ENCODE measurements around the gene RTP3.
"Not testable (repeated sequence)": the region's sequence is repeated elsewhere in the genome, so short reads cannot be mapped to it uniquely, and the experiment has no call there.

RTP3 gene

DNA sequence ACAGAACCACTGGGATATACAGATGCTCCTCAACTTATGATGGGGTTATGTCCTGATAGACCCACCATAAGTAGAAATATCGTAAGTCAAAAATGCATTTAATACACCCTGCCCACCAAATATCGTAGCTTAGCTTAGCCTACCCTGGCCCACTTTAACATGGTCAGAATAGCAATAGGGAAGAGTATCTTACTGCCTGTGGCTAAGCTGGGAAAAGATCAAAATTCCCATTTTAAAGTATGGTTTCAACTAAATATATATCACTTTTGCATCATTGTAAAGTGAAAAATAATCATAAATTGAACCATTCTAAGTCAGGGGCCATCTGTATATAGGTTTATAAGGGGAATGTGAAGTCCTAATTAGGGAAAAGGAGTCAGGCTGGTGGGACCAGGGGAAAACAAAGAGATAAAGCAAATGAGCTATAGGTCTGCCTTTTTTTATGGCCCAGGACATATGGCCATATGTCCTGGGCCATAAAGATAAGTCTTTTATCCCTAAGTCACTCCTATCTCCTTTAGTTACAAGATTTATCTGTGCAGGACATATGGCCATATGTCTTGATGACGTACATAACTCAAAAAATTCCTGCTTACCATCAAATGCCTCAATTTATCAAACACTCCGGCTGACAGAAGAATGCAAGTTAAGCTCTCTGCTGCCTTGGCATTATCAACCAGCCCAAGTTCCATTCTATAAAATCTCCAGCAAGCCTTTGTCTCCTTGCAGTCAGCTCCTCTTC, 11.2 kb downstream of the RTP3 start:
- H3K27me3 ChIP-seq (ENCODE audit: control insufficient read depth, insufficient read depth, low read length): no peaks in the 10 kb centered on the region
- H3K4me3 ChIP-seq (ENCODE audit: low read depth, low read length): no peak overlapping the region
- peaks cover 13% of the 10 kb centered on the region for H3K4me1 ChIP-seq (ENCODE audit: control insufficient read depth, insufficient read depth, low read length)
- no peak overlapping the region for H3K9ac ChIP-seq (ENCODE audit: low read depth, low read length)
- no peaks in the 10 kb centered on the region for H3K36me3 ChIP-seq (ENCODE audit: control insufficient read depth, insufficient read depth, low read length)
- no peaks in the 10 kb centered on the region for H3K9me3 ChIP-seq (ENCODE audit: control insufficient read depth, insufficient read depth, low read length)
- H3K27ac ChIP-seq (ENCODE audit: low read depth, low read length): no peak overlapping the region

DNA sequence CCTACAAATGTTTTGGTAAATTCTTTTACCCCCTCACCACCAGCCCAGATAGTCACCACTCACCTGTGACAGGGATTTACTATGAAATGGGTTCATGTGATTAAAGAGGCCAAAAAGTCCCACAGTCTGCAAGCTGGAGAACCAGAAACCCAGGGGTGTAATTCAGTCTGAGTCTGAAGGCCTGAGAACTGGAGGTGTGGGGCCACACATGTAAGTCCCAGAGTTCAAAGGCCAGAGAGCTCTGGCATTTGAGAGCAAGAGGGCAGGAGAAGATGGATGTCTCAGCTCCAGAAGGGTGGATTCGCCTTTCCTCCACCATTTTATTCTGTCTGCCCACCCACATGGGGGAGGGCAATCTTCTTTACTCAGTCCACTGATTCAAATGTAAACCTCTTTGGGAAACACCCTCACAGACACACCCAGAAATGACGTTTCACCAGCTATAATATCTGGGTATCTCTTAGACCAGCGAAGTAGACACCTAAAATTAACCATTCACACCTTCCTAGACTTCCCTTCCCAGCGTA, 11.9 kb downstream of the RTP3 start:
- peaks cover 13% of the 10 kb centered on the region for H3K4me1 ChIP-seq (ENCODE audit: control insufficient read depth, insufficient read depth, low read length)
- H3K36me3 ChIP-seq (ENCODE audit: control insufficient read depth, insufficient read depth, low read length): no peaks in the 10 kb centered on the region
- no peak overlapping the region for H3K4me3 ChIP-seq (ENCODE audit: low read depth, low read length)
- no peaks in the 10 kb centered on the region for H3K9me3 ChIP-seq (ENCODE audit: control insufficient read depth, insufficient read depth, low read length)
- no peaks in the 10 kb centered on the region for H3K27me3 ChIP-seq (ENCODE audit: control insufficient read depth, insufficient read depth, low read length)
- no peak overlapping the region for H3K9ac ChIP-seq (ENCODE audit: low read depth, low read length)
- no peak overlapping the region for H3K27ac ChIP-seq (ENCODE audit: low read depth, low read length)

DNA sequence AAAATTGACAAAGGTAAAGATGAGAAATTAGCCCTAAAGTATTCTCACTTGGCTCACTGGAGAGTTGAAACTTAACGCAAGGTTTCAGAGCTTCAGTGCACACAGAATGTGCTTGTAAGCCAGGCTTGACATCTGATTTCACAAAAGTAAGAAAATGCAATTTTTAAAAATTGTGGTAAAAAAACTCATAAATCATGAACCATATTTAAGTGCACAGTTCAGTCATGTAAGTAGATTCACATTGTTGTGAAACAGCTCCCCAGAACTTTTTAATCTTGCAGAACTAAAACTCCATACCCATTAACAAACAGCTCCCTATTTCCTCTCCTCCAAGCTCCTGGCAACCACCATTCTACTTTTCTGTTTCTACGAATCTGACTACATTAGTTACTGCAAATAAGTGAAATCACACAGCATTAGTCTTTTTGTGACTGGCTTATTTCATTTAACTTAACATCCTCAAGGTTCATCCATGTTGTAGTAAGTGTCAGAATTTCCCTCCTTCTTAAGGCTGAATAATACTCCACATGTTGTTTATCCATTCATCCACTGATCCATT, 14.5 kb downstream of the RTP3 start:
- Histone ChIP-seq H3K9ac (ENCODE audit: low read depth, low read length) (no peak overlapping the region), H3K4me1 (ENCODE audit: control insufficient read depth, insufficient read depth, low read length) (no peaks in the 10 kb centered on the region), H3K27ac (ENCODE audit: low read depth, low read length) (no peak overlapping the region), H3K4me3 (ENCODE audit: low read depth, low read length) (no peak overlapping the region), H3K36me3 (ENCODE audit: control insufficient read depth, insufficient read depth, low read length) (no peaks in the 10 kb centered on the region), H3K27me3 (ENCODE audit: control insufficient read depth, insufficient read depth, low read length) (no peaks in the 10 kb centered on the region), H3K9me3 (ENCODE audit: control insufficient read depth, insufficient read depth, low read length) (no peaks in the 10 kb centered on the region)

DNA sequence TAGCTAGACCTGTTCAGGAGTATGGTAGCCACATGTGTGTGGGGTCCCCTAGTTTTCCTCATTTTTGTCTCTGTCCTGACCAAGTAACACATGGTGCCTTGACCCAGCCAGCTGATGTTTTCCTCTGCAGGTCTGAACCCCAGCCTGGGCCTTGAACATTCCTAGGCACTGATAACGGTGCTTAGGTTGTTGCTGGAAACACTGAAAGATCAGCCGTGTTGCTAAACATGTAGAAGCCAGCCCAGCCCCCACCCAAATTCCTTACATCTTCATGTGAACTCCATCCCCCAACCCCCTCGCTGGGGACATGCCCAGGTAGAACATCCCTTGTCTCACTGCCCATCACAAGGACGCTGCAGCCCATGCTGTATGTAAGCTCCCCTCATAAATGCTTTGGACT, 18.7 kb downstream of the RTP3 start:
- Histone ChIP-seq H3K27ac (ENCODE audit: low read depth, low read length) (no peak overlapping the region), H3K4me3 (ENCODE audit: low read depth, low read length) (no peak overlapping the region), H3K27me3 (ENCODE audit: control insufficient read depth, insufficient read depth, low read length) (no peaks in the 10 kb centered on the region), H3K4me1 (ENCODE audit: control insufficient read depth, insufficient read depth, low read length) (no peaks in the 10 kb centered on the region), H3K36me3 (ENCODE audit: control insufficient read depth, insufficient read depth, low read length) (no peaks in the 10 kb centered on the region), H3K9me3 (ENCODE audit: control insufficient read depth, insufficient read depth, low read length) (no peaks in the 10 kb centered on the region), H3K9ac (ENCODE audit: low read depth, low read length) (no peak overlapping the region)

DNA sequence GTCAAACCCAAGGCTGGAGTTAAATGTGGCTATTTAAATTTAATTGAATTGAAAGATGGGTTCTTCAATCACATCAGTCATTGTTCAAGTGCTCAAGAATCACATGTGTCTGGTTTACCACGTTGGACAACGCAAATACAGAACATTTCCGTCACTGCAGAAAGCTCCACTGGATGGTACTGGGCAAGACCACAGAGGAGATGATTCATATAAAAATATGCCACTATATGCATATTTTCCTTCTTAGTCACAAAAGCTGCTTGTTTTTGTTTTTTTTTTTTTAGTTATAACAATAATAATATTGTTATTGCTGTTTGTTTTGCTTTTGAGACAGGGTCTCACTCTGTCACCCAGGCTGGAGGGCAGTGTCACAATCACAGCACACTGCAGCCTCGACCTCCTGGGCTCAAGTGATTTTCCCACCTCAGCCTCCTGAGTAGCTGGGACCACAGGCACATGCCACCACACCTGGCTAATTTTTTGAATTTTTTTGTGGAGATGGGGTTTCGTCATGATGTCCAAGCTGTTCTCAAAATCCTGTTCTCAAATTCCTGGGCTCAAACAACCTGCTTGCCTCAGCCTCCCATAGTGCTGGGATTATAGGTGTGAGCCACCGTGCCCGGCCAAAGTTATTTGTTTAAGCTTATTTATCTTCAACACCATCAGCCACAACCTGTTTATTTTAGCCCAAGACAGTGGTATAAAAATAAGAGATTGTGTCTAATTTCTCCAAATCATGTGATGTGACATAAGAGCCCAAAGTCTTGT, 19.4 kb downstream of the RTP3 start:
- H3K9ac ChIP-seq (ENCODE audit: low read depth, low read length): no peak overlapping the region
- no peaks in the 10 kb centered on the region for H3K4me1 ChIP-seq (ENCODE audit: control insufficient read depth, insufficient read depth, low read length)
- no peak overlapping the region for H3K4me3 ChIP-seq (ENCODE audit: low read depth, low read length)
- no peak overlapping the region for H3K27ac ChIP-seq (ENCODE audit: low read depth, low read length)
- H3K36me3 ChIP-seq (ENCODE audit: control insufficient read depth, insufficient read depth, low read length): no peaks in the 10 kb centered on the region
- no peaks in the 10 kb centered on the region for H3K27me3 ChIP-seq (ENCODE audit: control insufficient read depth, insufficient read depth, low read length)
- H3K9me3 ChIP-seq (ENCODE audit: control insufficient read depth, insufficient read depth, low read length): no peaks in the 10 kb centered on the region

DNA sequence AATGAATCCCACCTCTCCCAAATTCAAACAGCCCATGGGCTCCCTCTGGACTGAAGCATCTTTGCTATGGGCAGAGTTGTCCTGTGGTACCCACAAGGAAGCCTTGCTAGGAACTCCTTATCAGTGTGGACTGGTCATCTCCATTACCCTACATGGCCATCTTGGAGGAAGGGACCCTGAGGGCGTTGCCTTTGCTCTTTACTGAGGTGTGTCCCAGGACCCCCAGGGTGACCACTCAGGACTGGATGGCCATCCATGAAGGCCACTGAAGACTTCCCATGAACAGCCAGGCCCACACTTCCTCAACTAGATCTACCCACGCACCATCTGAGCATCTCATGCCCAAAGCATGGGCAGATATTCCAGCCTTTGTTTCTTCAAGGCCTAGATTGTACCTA, 20.0 kb downstream of the RTP3 start:
- no peaks in the 10 kb centered on the region for H3K4me1 ChIP-seq (ENCODE audit: control insufficient read depth, insufficient read depth, low read length)
- no peak overlapping the region for H3K27ac ChIP-seq (ENCODE audit: low read depth, low read length)
- H3K27me3 ChIP-seq (ENCODE audit: control insufficient read depth, insufficient read depth, low read length): no peaks in the 10 kb centered on the region
- H3K9ac ChIP-seq (ENCODE audit: low read depth, low read length): no peak overlapping the region
- no peaks in the 10 kb centered on the region for H3K9me3 ChIP-seq (ENCODE audit: control insufficient read depth, insufficient read depth, low read length)
- H3K36me3 ChIP-seq (ENCODE audit: control insufficient read depth, insufficient read depth, low read length): no peaks in the 10 kb centered on the region
- no peak overlapping the region for H3K4me3 ChIP-seq (ENCODE audit: low read depth, low read length)

DNA sequence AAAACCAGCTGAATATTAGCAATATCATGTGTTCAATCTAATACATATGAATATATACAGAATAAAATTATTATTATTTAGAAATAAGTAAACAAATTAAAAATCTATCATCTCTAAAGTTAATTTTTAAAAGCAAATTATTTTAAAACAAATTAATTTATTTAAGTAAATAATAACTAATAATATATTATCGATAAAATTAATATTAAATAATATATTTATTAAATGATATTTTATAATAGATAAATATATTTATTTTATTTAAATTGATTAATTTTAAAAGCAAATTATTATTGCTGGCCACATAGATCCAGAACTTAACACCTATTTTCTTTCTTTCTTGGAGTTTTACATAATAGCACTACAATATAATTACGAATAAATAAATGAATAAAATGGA, 22.2 kb downstream of the RTP3 start:
- no peaks in the 10 kb centered on the region for H3K27me3 ChIP-seq (ENCODE audit: control insufficient read depth, insufficient read depth, low read length)
- no peaks in the 10 kb centered on the region for H3K36me3 ChIP-seq (ENCODE audit: control insufficient read depth, insufficient read depth, low read length)
- no peak overlapping the region for H3K9ac ChIP-seq (ENCODE audit: low read depth, low read length)

DNA sequence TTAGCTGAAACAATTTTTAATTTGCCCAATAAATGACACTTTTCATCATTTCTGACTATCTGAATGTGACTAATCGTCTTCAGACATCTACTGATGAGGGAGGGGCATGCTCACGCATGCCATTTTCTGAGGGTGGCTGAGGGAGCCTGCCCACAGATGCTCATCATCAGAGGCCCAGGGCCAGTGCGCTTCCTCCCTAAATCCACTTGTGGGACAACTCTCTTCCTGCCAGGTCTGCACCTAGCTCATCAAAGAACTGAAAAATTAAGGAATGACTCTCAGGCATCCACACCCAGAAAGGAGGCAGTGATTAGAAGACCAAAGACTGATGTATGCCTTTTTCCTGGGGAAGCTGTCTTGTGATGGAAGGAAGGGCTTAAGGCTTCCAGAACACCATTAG, 22.8 kb downstream of the RTP3 start:
- Histone ChIP-seq H3K9ac (ENCODE audit: low read depth, low read length) (no peak overlapping the region), H3K9me3 (ENCODE audit: control insufficient read depth, insufficient read depth, low read length) (no peaks in the 10 kb centered on the region), H3K27ac (ENCODE audit: low read depth, low read length) (no peak overlapping the region), H3K36me3 (ENCODE audit: control insufficient read depth, insufficient read depth, low read length) (no peaks in the 10 kb centered on the region), H3K4me3 (ENCODE audit: low read depth, low read length) (no peak overlapping the region), H3K27me3 (ENCODE audit: control insufficient read depth, insufficient read depth, low read length) (no peaks in the 10 kb centered on the region), H3K4me1 (ENCODE audit: control insufficient read depth, insufficient read depth, low read length) (no peaks in the 10 kb centered on the region)

More for the DNA sequence above, 22.2 kb downstream of the RTP3 start:
- Histone ChIP-seq H3K9me3 (ENCODE audit: control insufficient read depth, insufficient read depth, low read length) (no peaks in the 10 kb centered on the region), H3K27ac (ENCODE audit: low read depth, low read length) (no peak overlapping the region), H3K4me1 (ENCODE audit: control insufficient read depth, insufficient read depth, low read length) (no peaks in the 10 kb centered on the region), H3K4me3 (ENCODE audit: low read depth, low read length) (no peak overlapping the region)

DNA sequence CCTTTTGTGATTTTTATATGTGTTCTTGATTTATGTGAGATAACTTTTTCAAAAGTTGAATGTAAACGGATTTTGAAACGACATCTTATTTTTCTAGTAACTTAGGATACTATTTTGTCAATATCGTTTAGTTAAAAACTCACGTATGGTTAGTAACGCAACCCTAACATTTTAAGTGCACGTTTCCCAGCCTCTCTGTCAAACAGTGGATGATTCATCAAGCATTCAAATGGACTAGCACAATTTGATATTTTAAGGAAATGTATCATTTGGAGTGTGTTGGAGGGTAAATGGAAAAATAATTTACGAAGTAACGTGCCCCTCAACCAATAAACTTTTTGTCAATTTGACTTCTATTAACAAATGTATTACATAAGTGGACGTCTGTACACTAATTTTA, 23.3 kb downstream of the RTP3 start:
- Histone ChIP-seq H3K9me3 (ENCODE audit: control insufficient read depth, insufficient read depth, low read length) (no peaks in the 10 kb centered on the region), H3K27me3 (ENCODE audit: control insufficient read depth, insufficient read depth, low read length) (no peaks in the 10 kb centered on the region), H3K27ac (ENCODE audit: low read depth, low read length) (no peak overlapping the region), H3K4me3 (ENCODE audit: low read depth, low read length) (no peak overlapping the region), H3K9ac (ENCODE audit: low read depth, low read length) (no peak overlapping the region), H3K4me1 (ENCODE audit: control insufficient read depth, insufficient read depth, low read length) (no peaks in the 10 kb centered on the region), H3K36me3 (ENCODE audit: control insufficient read depth, insufficient read depth, low read length) (no peaks in the 10 kb centered on the region)

DNA sequence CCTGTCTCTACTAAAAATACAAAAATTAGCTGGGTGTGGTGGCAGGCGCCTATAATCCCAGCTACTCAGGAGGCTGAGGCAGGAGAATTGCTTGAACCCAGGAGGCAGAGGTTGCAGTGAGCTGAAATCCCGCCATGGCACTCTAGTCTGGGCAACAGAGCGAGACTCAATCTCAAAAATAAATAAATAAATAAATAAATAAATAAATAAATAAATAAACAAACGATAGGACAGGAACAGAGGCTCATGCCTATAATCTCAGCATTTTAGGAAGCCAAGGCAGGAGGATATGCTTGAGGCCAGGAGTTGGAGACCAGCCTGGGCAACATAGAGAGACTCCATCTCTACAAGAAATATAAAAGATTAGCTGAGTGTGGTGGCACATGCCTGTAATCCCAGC, 24.4 kb downstream of the RTP3 start:
- H3K9me3 ChIP-seq (ENCODE audit: control insufficient read depth, insufficient read depth, low read length); H3K27ac ChIP-seq (ENCODE audit: low read depth, low read length); H3K36me3 ChIP-seq (ENCODE audit: control insufficient read depth, insufficient read depth, low read length); H3K4me3 ChIP-seq (ENCODE audit: low read depth, low read length); H3K4me1 ChIP-seq (ENCODE audit: control insufficient read depth, insufficient read depth, low read length); H3K9ac ChIP-seq (ENCODE audit: low read depth, low read length); H3K27me3 ChIP-seq (ENCODE audit: control insufficient read depth, insufficient read depth, low read length): not testable (repeated sequence)

DNA sequence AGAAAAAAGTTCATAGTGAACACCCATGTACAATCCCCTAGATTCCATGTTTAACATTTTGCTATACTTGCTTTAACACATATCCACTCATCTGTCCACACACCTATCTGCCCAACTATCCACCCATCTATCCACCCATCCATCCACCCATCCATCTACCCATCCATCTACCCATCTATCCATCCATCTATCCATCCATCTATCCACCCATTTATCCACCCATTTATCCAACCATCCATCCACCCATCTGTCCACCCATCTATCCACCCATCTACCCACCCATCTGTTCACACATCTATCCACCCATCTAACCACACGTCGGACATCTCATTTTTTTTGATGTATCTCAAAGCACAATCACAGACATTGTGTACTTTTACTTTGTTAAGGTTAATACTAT, 25.8 kb downstream of the RTP3 start:
- H3K4me3 ChIP-seq (ENCODE audit: low read depth, low read length): no peak overlapping the region
- H3K4me1 ChIP-seq (ENCODE audit: control insufficient read depth, insufficient read depth, low read length): no peaks in the 10 kb centered on the region
- no peak overlapping the region for H3K9ac ChIP-seq (ENCODE audit: low read depth, low read length)
- no peaks in the 10 kb centered on the region for H3K27me3 ChIP-seq (ENCODE audit: control insufficient read depth, insufficient read depth, low read length)
- H3K9me3 ChIP-seq (ENCODE audit: control insufficient read depth, insufficient read depth, low read length): no peaks in the 10 kb centered on the region
- no peak overlapping the region for H3K27ac ChIP-seq (ENCODE audit: low read depth, low read length)
- no peaks in the 10 kb centered on the region; the same call in 1 of the 2 replicates for H3K36me3 ChIP-seq (ENCODE audit: control insufficient read depth, insufficient read depth, low read length)

Measured in HUES48 (cell line).